GM18909 (cell line): ENCODE data around the gene CCDC149.

Experiments
- ATAC-seq: cut with Tn5 transposase; IDR thresholded peaks from one replicate; pipeline ENCODE4 v1.9.1; 2021; ENCODE audit warnings: mild to moderate bottlenecking; ENCODE audit not compliant: unreplicated experiment, poor library complexity

The CCDC149 gene

GRCh38 chr4:24912252-24913118 lies at the start of gene CCDC149:
Gene CCDC149 (minus strand): TSS chr4:24913042. CDS start chr4:24912864, 178 bp downstream.
- no peak for ATAC-seq

GRCh38 chr4:24957886-24958285 lies 45.0 kb upstream of the CCDC149 start:
- ATAC-seq, result no peak

- ATAC-seq, result no peak
Measured at GRCh38 chr4:24956763-24957162, 43.9 kb upstream of the CCDC149 start.

GRCh38 chr4:24956091-24956490 lies 43.2 kb upstream of the CCDC149 start:
- ATAC-seq, result no peak

GRCh38 chr4:24952667-24953066 lies 39.8 kb upstream of the CCDC149 start:
- no peak for ATAC-seq

GRCh38 chr4:24949970-24950369 lies 37.1 kb upstream of the CCDC149 start:
- ATAC-seq, result no peak

GRCh38 chr4:24937917-24938281 lies 25.1 kb upstream of the CCDC149 start:
- ATAC-seq, result no peak

- no peak for ATAC-seq
Measured at GRCh38 chr4:24937176-24937916, 24.5 kb upstream of the CCDC149 start.

- no peak for ATAC-seq
Measured at GRCh38 chr4:24935856-24936255, 23.0 kb upstream of the CCDC149 start.

- ATAC-seq, result no peak
Measured at GRCh38 chr4:24934311-24934710, 21.5 kb upstream of the CCDC149 start.

GRCh38 chr4:24933684-24934275 lies 20.9 kb upstream of the CCDC149 start:
- no peak for ATAC-seq

GRCh38 chr4:24932515-24933225 lies 19.8 kb upstream of the CCDC149 start:
- no peak for ATAC-seq

- ATAC-seq, result no peak
Measured at GRCh38 chr4:24930151-24930550, 17.3 kb upstream of the CCDC149 start.

GRCh38 chr4:24928708-24929107 lies 15.9 kb upstream of the CCDC149 start:
- ATAC-seq, result no peak

- ATAC-seq, result no peak
Measured at GRCh38 chr4:24927049-24927448, 14.2 kb upstream of the CCDC149 start.

GRCh38 chr4:24924309-24924781 lies 11.5 kb upstream of the CCDC149 start:
- ATAC-seq, result no peak

GRCh38 chr4:24923550-24923949 lies 10.7 kb upstream of the CCDC149 start:
- ATAC-seq, result no peak

- ATAC-seq, result no peak
Measured at GRCh38 chr4:24923002-24923401, 10.2 kb upstream of the CCDC149 start.

GRCh38 chr4:24922416-24922815 lies 9.6 kb upstream of the CCDC149 start:
- no peak for ATAC-seq

GRCh38 chr4:24921491-24921890 lies 8.6 kb upstream of the CCDC149 start:
- no peak for ATAC-seq
